HEK293T (cell line): ENCODE measurements around the gene SLC19A1.

Experiments used
- CTCF ChIA-PET: fragments of 350-600 bp; formaldehyde crosslinking; extraction: SDS; loops from one replicate; lab custom pipeline; 2021; ENCODE audit warnings: antibody characterized with exemption, inconsistent platforms; lab: Yijun Ruan, JAX
- POLR2A ChIA-PET: fragments of 350-600 bp; formaldehyde crosslinking; extraction: SDS; loops from one replicate; lab custom pipeline; 2020; ENCODE audit warnings: antibody characterized with exemption, inconsistent platforms; lab: Yijun Ruan, JAX
- DNase-seq: peaks from one replicate; pipeline ENCODE4 v3.0.0; 2012; ENCODE audit warnings: mixed read lengths; ENCODE audit errors: extremely low spot score
- ARNT ChIP-seq: fragments of 450-650 bp; IDR thresholded peaks from 2 replicates; pipeline ENCODE4 v1.6.1; 2017; ENCODE audit warnings: mild to moderate bottlenecking
- BHLHE40 ChIP-seq: fragments of 450-650 bp; IDR thresholded peaks from 2 replicates; pipeline ENCODE4 v1.6.1; 2016; ENCODE audit warnings: mild to moderate bottlenecking, moderate library complexity, borderline replicate concordance
- CTBP1 ChIP-seq: fragments of 450-650 bp; IDR thresholded peaks from 2 replicates; pipeline ENCODE4 v1.6.1; 2016; ENCODE audit warnings: borderline replicate concordance
- ELF4 ChIP-seq: fragments of 450-650 bp; IDR thresholded peaks from 2 replicates; pipeline ENCODE4 v1.6.1; 2017; ENCODE audit warnings: antibody characterized with exemption
- FOXA1 ChIP-seq: fragments of 450-650 bp; IDR thresholded peaks from 2 replicates; pipeline ENCODE4 v1.6.1; 2016; ENCODE audit warnings: mild to moderate bottlenecking
- FOXK2 ChIP-seq: fragments of 450-650 bp; IDR thresholded peaks from 2 replicates; pipeline ENCODE4 v1.6.1; 2016; ENCODE audit warnings: mild to moderate bottlenecking
- FOXM1 ChIP-seq: fragments of 450-650 bp; IDR thresholded peaks from 2 replicates; pipeline ENCODE4 v1.6.1; 2017; ENCODE audit warnings: mild to moderate bottlenecking, borderline replicate concordance
- HDGF ChIP-seq: fragments of 450-650 bp; IDR thresholded peaks from 2 replicates; pipeline ENCODE4 v1.6.1; 2017; ENCODE audit warnings: antibody characterized with exemption, borderline replicate concordance
- L3MBTL2 ChIP-seq: fragments of 450-650 bp; conservative IDR thresholded peaks from 2 replicates; pipeline ENCODE4 v1.6.1; 2016; ENCODE audit warnings: mild to moderate bottlenecking
- LEF1 ChIP-seq: fragments of 450-650 bp; IDR thresholded peaks from 2 replicates; pipeline ENCODE4 v1.6.1; 2017; ENCODE audit warnings: mild to moderate bottlenecking, borderline replicate concordance
- NFRKB ChIP-seq: fragments of 450-650 bp; IDR thresholded peaks from 2 replicates; pipeline ENCODE4 v1.6.1; 2016; ENCODE audit warnings: mild to moderate bottlenecking, moderate library complexity
- SP1 ChIP-seq: fragments of 450-650 bp; IDR thresholded peaks from 2 replicates; pipeline ENCODE4 v1.6.1; 2017
- SUZ12 ChIP-seq: fragments of 450-650 bp; IDR thresholded peaks from 2 replicates; pipeline ENCODE4 v1.6.1; 2016; ENCODE audit warnings: mild to moderate bottlenecking
- TARDBP ChIP-seq: fragments of 450-650 bp; IDR thresholded peaks from 2 replicates; pipeline ENCODE4 v1.6.1; 2016
- ZNF384 ChIP-seq: fragments of 450-650 bp; IDR thresholded peaks from 2 replicates; pipeline ENCODE4 v1.6.1; 2016
- TF ChIP-seq, protein P1 (sequence below): fragments of 450-650 bp; IDR thresholded peaks from 2 replicates; pipeline ENCODE4 v1.6.1; 2016

The SLC19A1 gene

GRCh38 chr21:45480701-45481500 is 61.3 kb downstream of the SLC19A1 start:
- TF ChIP-seq FOXM1: no peak
- no peak for TF ChIP-seq BHLHE40
- TF ChIP-seq FOXA1: no peak
- no peak for TF ChIP-seq FOXK2
- TF ChIP-seq ELF4: no peak

DNA sequence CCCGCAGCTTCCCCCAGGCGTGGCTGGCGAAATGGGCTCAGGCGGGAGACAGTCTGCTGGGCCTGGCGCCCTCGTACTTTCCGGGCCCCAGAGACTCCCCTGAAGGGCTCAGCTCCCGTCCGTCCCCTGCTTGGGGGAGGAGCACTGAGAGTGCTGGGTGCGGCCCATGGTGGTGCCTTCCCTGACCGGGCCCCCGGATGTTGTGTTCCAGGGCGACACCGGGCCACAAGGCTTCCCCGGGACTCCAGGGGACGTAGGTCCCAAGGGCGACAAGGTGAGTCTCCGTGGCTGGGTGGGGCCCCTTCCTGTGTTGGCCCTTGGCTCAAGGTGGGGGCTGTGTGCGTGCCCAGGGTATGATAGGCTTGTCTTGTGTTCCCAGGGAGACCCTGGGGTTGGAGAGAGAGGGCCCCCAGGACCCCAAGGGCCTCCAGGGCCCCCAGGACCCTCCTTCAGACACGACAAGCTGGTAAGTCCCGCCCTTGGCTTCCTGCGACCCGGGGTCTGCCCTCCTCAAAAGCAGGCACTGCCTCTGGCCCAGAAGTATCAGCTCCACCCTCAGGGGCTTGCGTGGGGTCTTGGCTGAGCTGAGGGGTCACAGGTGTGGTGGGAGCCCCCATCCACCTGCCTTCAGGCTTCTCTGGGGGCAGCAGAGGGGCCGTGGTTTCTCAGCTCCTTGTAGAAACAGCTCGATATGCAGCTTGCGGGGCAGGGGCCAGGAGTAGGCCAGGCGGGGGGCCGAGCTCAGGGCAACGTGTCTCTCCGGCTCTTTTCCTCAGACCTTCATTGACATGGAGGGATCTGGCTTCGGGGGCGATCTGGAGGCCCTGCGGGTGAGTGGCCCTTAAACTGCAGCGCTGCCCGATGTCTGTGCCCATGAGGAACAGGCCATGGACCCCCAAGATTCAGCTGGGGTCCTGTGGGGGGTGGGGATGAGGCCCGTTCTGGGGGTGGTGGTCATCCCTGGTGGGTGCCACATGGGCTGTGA is 62.3 kb downstream of the SLC19A1 start:
- TF ChIP-seq SP1 (no peak), BHLHE40 (no peak), ELF4 (no peak), ARNT (no peak), HDGF (no peak), NFRKB (no peak), CTBP1 (no peak), L3MBTL2 (no peak), TARDBP (no peak), FOXM1 (no peak), FOXK2 (no peak), SUZ12 (no peak), FOXA1 (no peak), LEF1 (no peak), ZNF384 (no peak)
- TF ChIP-seq, protein P1, sequence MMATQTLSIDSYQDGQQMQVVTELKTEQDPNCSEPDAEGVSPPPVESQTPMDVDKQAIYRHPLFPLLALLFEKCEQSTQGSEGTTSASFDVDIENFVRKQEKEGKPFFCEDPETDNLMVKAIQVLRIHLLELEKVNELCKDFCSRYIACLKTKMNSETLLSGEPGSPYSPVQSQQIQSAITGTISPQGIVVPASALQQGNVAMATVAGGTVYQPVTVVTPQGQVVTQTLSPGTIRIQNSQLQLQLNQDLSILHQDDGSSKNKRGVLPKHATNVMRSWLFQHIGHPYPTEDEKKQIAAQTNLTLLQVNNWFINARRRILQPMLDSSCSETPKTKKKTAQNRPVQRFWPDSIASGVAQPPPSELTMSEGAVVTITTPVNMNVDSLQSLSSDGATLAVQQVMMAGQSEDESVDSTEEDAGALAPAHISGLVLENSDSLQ: no peak
- no peak for DNase-seq
- ChIA-PET POLR2A (no interaction called here), CTCF (interaction anchor here (0.7 kb wide), 1 partner anchor 76 kb away, joined by 3 read pairs; no protein-coding TSS in a partner anchor)

More at GRCh38 chr21:45480701-45481500, 61.3 kb downstream of the SLC19A1 start:
- CTCF ChIA-PET: interaction anchor here (0.7 kb wide), 1 partner anchor 75 kb away, joined by 3 read pairs; no protein-coding TSS in a partner anchor
- DNase-seq: no peak
- POLR2A ChIA-PET: no interaction called here

- no peak for DNase-seq
- POLR2A ChIA-PET: no interaction called here
- CTCF ChIA-PET: no interaction called here
These were observed 63.2 kb downstream of the SLC19A1 start for GRCh38 chr21:45478816-45479669.

GRCh38 chr21:45478115-45478801 is 64.0 kb downstream of the SLC19A1 start:
- POLR2A ChIA-PET: no interaction called here
- TF ChIP-seq L3MBTL2: peak; percentile 61
- TF ChIP-seq ZNF384: no peak
- TF ChIP-seq SP1: no peak
- peak; percentile 42; the same call in 1 of the 2 replicates for TF ChIP-seq TARDBP
- peak; percentile 88 for DNase-seq
- CTCF ChIA-PET: no interaction called here

More at GRCh38 chr21:45478816-45479669, 63.2 kb downstream of the SLC19A1 start:
- TF ChIP-seq ELF4 (no peak), LEF1 (no peak), ZNF384 (no peak), SUZ12 (no peak), FOXA1 (no peak), FOXM1 (no peak), L3MBTL2 (no peak), FOXK2 (no peak), ARNT (no peak), TARDBP (no peak), NFRKB (no peak), SP1 (no peak), BHLHE40 (no peak), CTBP1 (no peak), HDGF (no peak)
- TF ChIP-seq, protein P1: no peak

GRCh38 chr21:45477176-45478114 is 64.8 kb downstream of the SLC19A1 start:
- CTCF ChIA-PET: no interaction called here
- TF ChIP-seq HDGF: 0 out of 2 replicates have a peak, but pooled peaks have one; percentile 48
- TF ChIP-seq, protein P1: no peak
- TF ChIP-seq FOXA1: no peak
- TF ChIP-seq LEF1: no peak
- no peak for TF ChIP-seq ARNT
- no peak for TF ChIP-seq SUZ12
- TF ChIP-seq FOXM1: no peak
- TF ChIP-seq BHLHE40: no peak
- DNase-seq: no peak
- POLR2A ChIA-PET: no interaction called here
